Naive thymus-derived CD4-positive, alpha-beta T cell (primary cell): ENCODE measurements around the gene QKI. TPM values are rescaled to one million over a fixed set of nuclear protein-coding genes. Genes with fewer than 3 reads are reported as not detected.
"Not testable (repeated sequence)": the region's sequence is repeated elsewhere in the genome, so short reads cannot be mapped to it uniquely, and the experiment has no call there.

ENCODE experiments used
- ATAC-seq: fragments of 150-1000 bp; cut with Tn5 transposase; 2 replicates; pipeline ENCODE4 v1.10.0; 2021; ENCODE audit warnings: mild to moderate bottlenecking, moderate library complexity
- CTCF ChIA-PET: fragments of 350-600 bp; sonication (Branson Sonifier 250); formaldehyde crosslinking; loops from one replicate; lab custom pipeline; 2021; ENCODE audit warnings: antibody characterized with exemption; lab: Charles Lee
- POLR2A ChIA-PET: fragments of 350-600 bp; sonication (Branson Sonifier 250); formaldehyde crosslinking; loops from one replicate; lab custom pipeline; 2021; ENCODE audit warnings: antibody characterized with exemption, inconsistent platforms; lab: Charles Lee
- DNase-seq, 9 donors: peaks; one replicate each; pipeline versions ENCODE4 v3.0.0 to v3.0.0-alpha.2; 2020 to 2022; ENCODE audit warnings: mixed read lengths in 1 of 9
- H3K27ac ChIP-seq: one replicate; pipeline ENCODE4 v1.7.0; 2013; ENCODE audit warnings: mild to moderate bottlenecking, low read depth, low read length, moderate library complexity
- H3K27me3 ChIP-seq, 2 donors: one replicate each; pipeline ENCODE4 v1.7.0; 2013; ENCODE audit warnings: low read length in 2 of 2, mild to moderate bottlenecking in 2 of 2, moderate library complexity in 2 of 2; ENCODE audit not compliant: control insufficient read depth in 2 of 2, insufficient read depth in 2 of 2
- H3K36me3 ChIP-seq, 3 experiments: 1 replicate in 2 of 3; 2 replicates in 1 of 3; pipeline ENCODE4 v1.7.0; 2013; ENCODE audit warnings: low read length in 3 of 3, mild to moderate bottlenecking in 3 of 3, moderate library complexity in 1 of 3; ENCODE audit not compliant: insufficient read depth in 3 of 3, control insufficient read depth in 2 of 3
- H3K4me1 ChIP-seq, 2 donors: one replicate each; pipeline ENCODE4 v1.7.0; 2013; ENCODE audit warnings: low read length in 2 of 2, mild to moderate bottlenecking in 2 of 2, moderate library complexity in 1 of 2; ENCODE audit not compliant: control insufficient read depth in 2 of 2, insufficient read depth in 2 of 2
- H3K4me3 ChIP-seq: 2 replicates; pipeline ENCODE4 v1.7.0; 2013; ENCODE audit warnings: mild to moderate bottlenecking, low read length
- H3K9me3 ChIP-seq, 3 experiments: 1 replicate in 2 of 3; 2 replicates in 1 of 3; pipeline ENCODE4 v1.7.0; 2013; ENCODE audit warnings: low read length in 3 of 3; ENCODE audit not compliant: control insufficient read depth in 2 of 3
- H3K27ac Mint-ChIP-seq, 9 donors: one replicate each; pipeline ENCODE4 v1.8.0; 2020 to 2022; ENCODE audit warnings: mixed read lengths in 9 of 9, mild to moderate bottlenecking in 8 of 9, moderate library complexity in 5 of 9, inconsistent platforms in 2 of 9
- H3K27me3 Mint-ChIP-seq, 5 donors: one replicate each; pipeline ENCODE4 v1.8.0; 2021 to 2022; ENCODE audit warnings: mixed read lengths in 5 of 5, mild to moderate bottlenecking in 1 of 5
- H3K36me3 Mint-ChIP-seq, 5 donors: one replicate each; pipeline ENCODE4 v1.8.0; 2020 to 2022; ENCODE audit warnings: mixed read lengths in 5 of 5, mild to moderate bottlenecking in 3 of 5, inconsistent platforms in 1 of 5
- H3K4me1 Mint-ChIP-seq, 7 donors: one replicate each; pipeline ENCODE4 v1.8.0; 2020 to 2022; ENCODE audit warnings: mixed read lengths in 7 of 7, mild to moderate bottlenecking in 3 of 7, inconsistent platforms in 1 of 7
- H3K4me3 Mint-ChIP-seq, 10 donors: one replicate each; pipeline ENCODE4 v1.8.0; 2020 to 2022; ENCODE audit warnings: mild to moderate bottlenecking in 10 of 10, mixed read lengths in 10 of 10, moderate library complexity in 6 of 10, inconsistent platforms in 2 of 10
- H3K9me3 Mint-ChIP-seq, 11 donors: one replicate each; pipeline ENCODE4 v1.8.0; 2020 to 2022; ENCODE audit warnings: mixed read lengths in 11 of 11, mild to moderate bottlenecking in 4 of 11, inconsistent platforms in 1 of 11, moderate library complexity in 1 of 11
- intact Hi-C, 2 donors: fragments of 100-400 bp; cut with micrococcal nuclease; formaldehyde crosslinking; loops; one replicate each; pipeline ENCODE4 v1.15.1; 2023
- polyA plus RNA-seq, 2 donors: library from polyadenylated mRNA; unstranded; fragments of 300-500 nt; fragmentation: Illumina TruSeq; gene quantifications; one replicate each; pipeline ENCODE4 v1.2.3, GENCODE V29; 2021
- total RNA-seq, 6 experiments: library from RNA in 5 of 6; stranded (reverse) in 5 of 6; gene quantifications; 1 replicate in 5 of 6; 2 replicates in 1 of 6; pipeline ENCODE4 v1.2.3 and lab custom pipeline; 2021 to 2026

The QKI gene
- total and polyA plus RNA-seq, 7 experiments from 2014 or later, result 15.0 to 147 (median 72.5) TPM

GRCh38 chr6:163427498-163428254 lies 13.2 kb downstream of the QKI start:
- H3K27ac ChIP-seq, result no peak overlapping the region
- intact Hi-C loops, result loop anchor here in 1 of 2 donors (1.0 kb wide), 2 partner anchors 8 to 529 kb away; no protein-coding TSS in a partner anchor
- ChIA-PET CTCF (interaction anchor here (0.7 to 1.9 kb wide), 2 partner anchors 529 to 530 kb away, joined by 3 to 7 read pairs; no protein-coding TSS in a partner anchor), POLR2A (interaction anchor here (0.6 to 2.0 kb wide), 3 partner anchors 12 to 29 kb away, joined by 3 to 7 read pairs (median 3); no protein-coding TSS in a partner anchor)
- H3K27me3 ChIP-seq, result no peaks in the 10 kb centered on the region
- H3K4me3 Mint-ChIP-seq, result no peak overlapping the region
- no peak overlapping the region for H3K27ac Mint-ChIP-seq
- no peaks in the 10 kb centered on the region for H3K9me3 ChIP-seq
- no peaks in the 10 kb centered on the region for H3K36me3 Mint-ChIP-seq
- DNase-seq (peak in 5 of 9 donors; percentile 20 to 36 (median 26)), ATAC-seq (peak; percentile 38)
- no peak overlapping the region for H3K4me3 ChIP-seq
- no peaks in the 10 kb centered on the region for H3K27me3 Mint-ChIP-seq
- no peaks in the 10 kb centered on the region for H3K9me3 Mint-ChIP-seq
- peaks cover 20 to 74% (median 62%) of the 10 kb centered on the region in 7 donors for H3K4me1 Mint-ChIP-seq
- H3K36me3 ChIP-seq, result no peaks in the 10 kb centered on the region
- no peaks in the 10 kb centered on the region for H3K4me1 ChIP-seq

GRCh38 chr6:163428373-163428772 lies 13.9 kb downstream of the QKI start:
- ChIA-PET POLR2A (interaction anchor here (1.1 kb wide), 1 partner anchor 12 kb away, joined by 3 read pairs; no protein-coding TSS in a partner anchor), CTCF (no interaction called here)
- Mint-ChIP-seq H3K27ac (peak overlapping the region in 1 of 9 donors; percentile 4), H3K27me3 (no peaks in the 10 kb centered on the region), H3K4me3 (no peak overlapping the region), H3K4me1 (peaks cover 18 to 77% (median 65%) of the 10 kb centered on the region in 7 donors), H3K9me3 (no peaks in the 10 kb centered on the region), H3K36me3 (no peaks in the 10 kb centered on the region)
- no peaks in the 10 kb centered on the region for H3K9me3 ChIP-seq
- H3K4me1 ChIP-seq, result peaks cover 0 to 3% of the 10 kb centered on the region in 2 donors
- intact Hi-C loops, result loop anchor here in 1 of 2 donors (1.0 kb wide), 2 partner anchors 9 to 528 kb away; no protein-coding TSS in a partner anchor
- ATAC-seq, result no peak
- H3K36me3 ChIP-seq, result no peaks in the 10 kb centered on the region
- H3K4me3 ChIP-seq, result no peak overlapping the region
- H3K27ac ChIP-seq, result no peak overlapping the region
- no peaks in the 10 kb centered on the region for H3K27me3 ChIP-seq
- DNase-seq, result no peak

GRCh38 chr6:163429858-163430448 lies 15.4 kb downstream of the QKI start:
- intact Hi-C loops, result no loop called here
- Mint-ChIP-seq H3K36me3 (no peaks in the 10 kb centered on the region), H3K4me3 (peak overlapping the region in 2 of 10 donors; percentile 29 to 38), H3K27me3 (no peaks in the 10 kb centered on the region), H3K27ac (peak overlapping the region in 2 of 9 donors; percentile 8 to 13), H3K9me3 (no peaks in the 10 kb centered on the region), H3K4me1 (peaks cover 14 to 72% (median 57%) of the 10 kb centered on the region in 7 donors)
- H3K9me3 ChIP-seq, result no peaks in the 10 kb centered on the region
- no peaks in the 10 kb centered on the region for H3K36me3 ChIP-seq
- H3K27ac ChIP-seq, result no peak overlapping the region
- no peaks in the 10 kb centered on the region for H3K27me3 ChIP-seq
- ChIA-PET POLR2A (no interaction called here), CTCF (interaction anchor here (1.2 kb wide), 1 partner anchor 125 kb away, joined by 5 read pairs; no protein-coding TSS in a partner anchor)
- H3K4me3 ChIP-seq, result no peak overlapping the region
- ATAC-seq, result no peak
- DNase-seq, result no peak
- peaks cover 0 to 3% of the 10 kb centered on the region in 2 donors for H3K4me1 ChIP-seq

GRCh38 chr6:163432300-163432699 lies 17.8 kb downstream of the QKI start:
- ChIA-PET POLR2A (no interaction called here), CTCF (no interaction called here)
- Histone ChIP-seq H3K27ac (no peak overlapping the region), H3K27me3 (no peaks in the 10 kb centered on the region), H3K4me1 (peaks cover 0 to 3% of the 10 kb centered on the region in 2 donors), H3K4me3 (no peak overlapping the region), H3K9me3 (no peaks in the 10 kb centered on the region), H3K36me3 (no peaks in the 10 kb centered on the region)
- ATAC-seq, result no peak
- Mint-ChIP-seq H3K9me3 (no peaks in the 10 kb centered on the region), H3K4me1 (peaks cover 18 to 81% (median 59%) of the 10 kb centered on the region in 7 donors), H3K27ac (peak overlapping the region in 1 of 9 donors; percentile 15), H3K36me3 (peaks cover 0 to 2% (median 0%) of the 10 kb centered on the region in 5 donors), H3K4me3 (no peak overlapping the region), H3K27me3 (no peaks in the 10 kb centered on the region)
- intact Hi-C loops, result no loop called here
- DNase-seq, result no peak

- intact Hi-C loops, result not testable (repeated sequence)
Measured at GRCh38 chr6:163433486-163433885, 19.0 kb downstream of the QKI start.

GRCh38 chr6:163435023-163435422 lies 20.5 kb downstream of the QKI start:
- no peaks in the 10 kb centered on the region for H3K9me3 Mint-ChIP-seq
- H3K27ac Mint-ChIP-seq, result peak overlapping the region in 1 of 9 donors; percentile 53
- DNase-seq (no peak), ATAC-seq (no peak)
- Histone ChIP-seq H3K36me3 (no peaks in the 10 kb centered on the region), H3K27ac (no peak overlapping the region), H3K4me3 (no peak overlapping the region), H3K4me1 (peaks cover 0 to 10% of the 10 kb centered on the region in 2 donors), H3K27me3 (no peaks in the 10 kb centered on the region), H3K9me3 (no peaks in the 10 kb centered on the region)
- H3K4me3 Mint-ChIP-seq, result no peak overlapping the region
- peaks cover 23 to 84% (median 64%) of the 10 kb centered on the region in 7 donors for H3K4me1 Mint-ChIP-seq
- ChIA-PET CTCF (interaction anchor here (0.6 kb wide), 1 partner anchor 77 kb away, joined by 3 read pairs; no protein-coding TSS in a partner anchor), POLR2A (no interaction called here)
- H3K27me3 Mint-ChIP-seq, result no peaks in the 10 kb centered on the region
- H3K36me3 Mint-ChIP-seq, result peaks cover 0 to 6% (median 0%) of the 10 kb centered on the region in 5 donors
- intact Hi-C loops, result no loop called here

More at GRCh38 chr6:163433486-163433885, 19.0 kb downstream of the QKI start:
- H3K4me3 Mint-ChIP-seq, H3K9me3 ChIP-seq, H3K4me1 ChIP-seq, H3K36me3 Mint-ChIP-seq, POLR2A ChIA-PET, H3K27ac ChIP-seq, H3K36me3 ChIP-seq, H3K27ac Mint-ChIP-seq, H3K27me3 ChIP-seq, ATAC-seq, H3K27me3 Mint-ChIP-seq, DNase-seq, H3K4me3 ChIP-seq, CTCF ChIA-PET, H3K9me3 Mint-ChIP-seq: not testable (repeated sequence)
- H3K4me1 Mint-ChIP-seq, result peaks cover 18 to 84% (median 63%) of the 10 kb centered on the region in 7 donors
